IPS-18c (cell line): ENCODE measurements around the gene HOXA9.

ENCODE experiments used
- H3K4me3 ChIP-seq: 2 replicates; pipeline ENCODE4 v1.7.0; 2013; ENCODE audit warnings: low read depth, mild to moderate bottlenecking, low read length, moderate library complexity; ENCODE audit not compliant: insufficient read depth
- H3K9me3 ChIP-seq: one replicate; pipeline ENCODE4 v1.6.1; 2013; ENCODE audit warnings: mild to moderate bottlenecking, low read length, moderate library complexity; ENCODE audit not compliant: control insufficient read depth, insufficient read depth

HOXA9 gene

DNA sequence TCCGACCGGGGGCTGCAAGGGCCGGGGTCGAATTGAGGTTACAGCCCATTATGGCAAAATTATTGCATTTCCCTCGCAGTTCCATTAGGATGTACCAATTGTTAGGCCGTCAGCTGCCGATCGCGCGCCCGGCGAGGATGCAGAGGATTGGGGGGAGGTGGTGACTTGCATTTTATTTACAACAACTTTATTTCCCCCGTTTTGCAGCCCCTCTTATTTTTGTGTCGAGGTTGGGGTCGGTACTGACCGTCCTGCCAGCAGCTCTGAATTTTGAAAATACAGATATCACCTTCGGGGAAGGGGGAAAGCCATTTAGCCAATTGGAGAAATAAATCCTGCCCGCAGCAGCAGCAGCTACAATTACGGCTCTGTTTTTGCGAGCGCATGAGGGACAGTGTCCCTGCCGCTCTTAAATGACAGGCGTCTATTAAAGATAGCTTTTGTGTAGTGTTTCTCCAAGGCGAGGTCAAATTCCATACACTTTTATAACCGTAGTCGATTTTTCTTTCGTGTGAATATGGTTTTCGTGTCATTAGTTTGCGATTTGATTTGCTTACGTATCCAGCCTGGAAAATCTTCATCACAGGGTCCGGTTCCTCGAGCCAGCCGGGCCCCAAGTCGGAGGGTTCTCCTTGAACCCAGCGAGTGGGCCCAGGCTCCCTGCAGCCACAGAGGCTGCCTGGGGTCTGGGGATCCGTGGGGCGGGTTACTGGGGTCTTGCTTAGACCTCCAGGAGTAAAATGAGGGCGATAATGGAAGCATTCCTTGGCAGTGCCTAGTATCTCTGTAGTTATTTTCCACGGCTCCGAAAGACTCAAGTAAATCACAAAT, 21.2 kb downstream of the HOXA9 start:
- Histone ChIP-seq H3K9me3 (peaks cover 7% of the 10 kb centered on the region), H3K4me3 (no peak overlapping the region)

DNA sequence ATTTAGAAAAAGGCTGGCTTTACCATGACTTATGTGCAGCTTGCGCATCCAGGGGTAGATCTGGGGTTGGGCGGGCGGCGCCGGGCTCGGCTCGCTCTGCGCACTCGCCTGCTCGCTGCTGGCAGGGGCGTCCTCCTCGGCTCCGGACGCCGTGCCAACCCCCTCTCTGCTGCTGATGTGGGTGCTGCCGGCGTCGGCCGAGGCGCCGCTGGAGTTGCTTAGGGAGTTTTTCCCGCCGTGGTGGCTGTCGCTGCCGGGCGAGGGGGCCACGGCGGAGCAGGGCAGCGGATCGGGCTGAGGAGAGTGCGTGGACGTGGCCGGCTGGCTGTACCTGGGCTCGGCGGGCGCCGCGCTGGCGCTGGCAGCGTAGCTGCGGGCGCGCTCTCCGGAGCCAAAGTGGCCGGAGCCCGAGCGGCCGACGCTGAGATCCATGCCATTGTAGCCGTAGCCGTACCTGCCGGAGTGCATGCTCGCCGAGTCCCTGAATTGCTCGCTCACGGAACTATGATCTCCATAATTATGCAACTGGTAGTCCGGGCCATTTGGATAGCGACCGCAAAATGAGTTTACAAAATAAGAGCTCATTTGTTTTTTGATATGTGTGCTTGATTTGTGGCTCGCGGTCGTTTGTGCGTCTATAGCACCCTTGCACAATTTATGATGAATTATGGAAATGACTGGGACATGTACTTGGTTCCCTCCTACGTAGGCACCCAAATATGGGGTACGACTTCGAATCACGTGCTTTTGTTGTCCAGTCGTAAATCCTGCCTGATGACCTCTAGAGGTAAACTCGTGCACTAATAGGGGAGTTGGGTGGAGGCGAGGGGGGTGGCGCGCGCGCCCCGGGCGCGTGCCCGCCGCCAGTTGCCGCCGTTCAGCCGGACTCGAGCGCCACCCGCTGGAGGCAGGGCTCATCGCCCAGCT, 22.1 kb downstream of the HOXA9 start, which contains the start of gene HOXA5:
TSS of gene HOXA5 (minus strand) at position 659 of the 927 bp plus-strand sequence. CDS start at position 585, 74 bp downstream.
- peak within 1 kb of the TSS; percentile 51 for H3K4me3 ChIP-seq
- peaks cover 7% of the 10 kb centered on the region for H3K9me3 ChIP-seq

GRCh38 chr7:27142580-27143022, 22.7 kb downstream of the HOXA9 start:
- Histone ChIP-seq H3K9me3 (peaks cover 7% of the 10 kb centered on the region), H3K4me3 (peak overlapping the region; percentile 51)

- no peak overlapping the region for H3K4me3 ChIP-seq
- H3K9me3 ChIP-seq = peaks cover 6% of the 10 kb centered on the region
These were observed 23.3 kb downstream of the HOXA9 start for GRCh38 chr7:27141923-27142579.

- H3K4me3 ChIP-seq = no peak overlapping the region
- H3K9me3 ChIP-seq = peaks cover 5% of the 10 kb centered on the region
These were observed 24.0 kb downstream of the HOXA9 start for GRCh38 chr7:27141137-27141922.

DNA sequence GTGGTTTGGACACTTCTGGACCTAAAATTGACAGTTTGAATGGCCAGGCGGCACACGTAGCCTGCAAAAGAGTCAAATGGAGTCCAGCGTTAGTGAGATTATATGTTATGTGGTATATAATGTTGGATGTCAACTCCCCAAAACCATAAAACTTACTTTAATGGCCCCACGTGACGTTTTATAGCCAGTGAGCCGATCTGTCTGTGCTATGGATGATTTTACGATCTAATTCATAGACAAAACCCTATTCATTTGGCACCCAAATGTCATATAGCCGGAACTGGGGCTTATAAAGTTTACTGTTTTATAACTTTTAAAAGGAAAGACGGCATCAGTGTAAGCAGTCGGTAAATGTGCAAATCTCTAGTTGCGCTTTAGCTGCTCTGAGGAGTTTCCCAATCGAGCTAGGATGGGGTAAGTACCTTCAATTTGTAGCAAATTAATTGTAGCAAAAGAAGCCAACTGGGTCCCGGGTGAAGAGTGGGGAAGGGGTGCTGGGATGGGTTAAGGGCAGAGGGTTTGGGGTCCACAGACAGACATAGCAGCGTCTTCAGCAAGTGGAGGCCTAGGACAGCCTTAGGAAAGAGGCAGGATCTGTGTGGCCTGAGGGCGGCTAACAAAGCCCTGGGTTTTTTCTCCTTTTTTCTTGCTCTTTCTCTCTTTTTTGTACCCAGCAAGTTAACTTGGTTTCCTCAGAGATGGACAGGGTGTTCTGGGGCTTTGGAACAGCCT, 25.0 kb downstream of the HOXA9 start:
- Histone ChIP-seq H3K9me3 (peaks cover 5% of the 10 kb centered on the region), H3K4me3 (no peak overlapping the region)

GRCh38 chr7:27139334-27140125, 25.8 kb downstream of the HOXA9 start:
- H3K9me3 ChIP-seq = peaks cover 5% of the 10 kb centered on the region
- H3K4me3 ChIP-seq = no peak overlapping the region

DNA sequence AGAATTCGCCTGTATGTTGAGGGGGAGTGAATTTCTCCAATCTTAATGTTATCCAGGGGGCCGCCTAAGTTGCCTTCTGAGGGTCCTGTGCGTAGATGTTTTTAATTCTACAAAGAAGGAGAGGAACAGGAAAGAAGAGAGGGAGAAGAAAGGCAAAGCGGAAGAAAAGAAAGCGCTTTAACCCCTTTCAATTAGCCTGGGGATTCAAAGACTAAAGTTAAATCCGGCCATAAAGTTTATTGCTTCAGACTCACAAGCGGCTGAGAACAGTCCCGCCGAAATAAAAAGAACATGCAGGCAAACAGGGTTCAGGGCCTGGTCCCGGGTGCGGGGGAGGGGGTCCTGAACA, 26.4 kb downstream of the HOXA9 start:
- Histone ChIP-seq H3K9me3 (peaks cover 5% of the 10 kb centered on the region), H3K4me3 (no peak overlapping the region)

DNA sequence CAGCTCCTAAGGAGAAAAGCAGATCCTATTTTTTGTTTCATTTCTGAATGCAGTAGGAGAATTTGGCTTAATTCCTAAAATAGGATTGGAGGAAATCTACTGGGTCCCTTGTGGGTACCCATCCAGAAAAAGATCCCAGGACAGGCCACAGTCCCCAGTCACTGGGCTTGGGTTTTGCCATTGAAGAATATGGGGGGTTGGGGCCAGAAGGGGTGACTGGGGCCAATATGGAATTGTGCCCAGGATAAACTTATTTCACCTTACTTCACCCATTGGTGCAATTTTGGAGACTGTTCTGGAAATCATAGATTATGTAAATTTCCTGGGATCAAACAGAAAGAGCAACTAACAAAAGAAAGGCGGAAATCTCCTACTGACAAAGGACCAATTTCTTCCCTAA, 26.9 kb downstream of the HOXA9 start:
- Histone ChIP-seq H3K4me3 (no peak overlapping the region), H3K9me3 (peaks cover 5% of the 10 kb centered on the region)

- H3K9me3 ChIP-seq = no peaks in the 10 kb centered on the region
These were observed 27.6 kb downstream of the HOXA9 start for GRCh38 chr7:27137640-27138315.

DNA sequence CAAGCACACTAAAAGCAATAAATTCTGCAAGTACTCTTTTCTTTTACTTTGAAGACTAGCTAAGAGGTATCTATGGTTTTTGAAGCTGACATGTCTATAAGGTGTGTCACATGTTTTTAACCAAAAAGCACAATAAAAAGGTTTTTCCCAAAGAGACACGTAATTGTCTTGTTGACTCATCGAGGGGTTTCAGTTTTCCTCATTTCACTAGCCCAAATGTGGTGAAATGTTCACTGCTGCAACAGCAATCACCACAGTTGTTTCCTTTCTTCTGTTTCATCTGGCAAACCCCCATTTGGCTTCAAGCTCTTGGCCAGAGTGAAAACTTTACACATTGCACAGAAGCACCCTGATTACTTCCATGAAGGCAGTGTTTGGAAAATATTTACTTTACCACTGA, 30.9 kb downstream of the HOXA9 start:
- Histone ChIP-seq H3K4me3 (no peak overlapping the region), H3K9me3 (no peaks in the 10 kb centered on the region)

More at GRCh38 chr7:27137640-27138315, 27.6 kb downstream of the HOXA9 start:
- H3K4me3 ChIP-seq = no peak overlapping the region

DNA sequence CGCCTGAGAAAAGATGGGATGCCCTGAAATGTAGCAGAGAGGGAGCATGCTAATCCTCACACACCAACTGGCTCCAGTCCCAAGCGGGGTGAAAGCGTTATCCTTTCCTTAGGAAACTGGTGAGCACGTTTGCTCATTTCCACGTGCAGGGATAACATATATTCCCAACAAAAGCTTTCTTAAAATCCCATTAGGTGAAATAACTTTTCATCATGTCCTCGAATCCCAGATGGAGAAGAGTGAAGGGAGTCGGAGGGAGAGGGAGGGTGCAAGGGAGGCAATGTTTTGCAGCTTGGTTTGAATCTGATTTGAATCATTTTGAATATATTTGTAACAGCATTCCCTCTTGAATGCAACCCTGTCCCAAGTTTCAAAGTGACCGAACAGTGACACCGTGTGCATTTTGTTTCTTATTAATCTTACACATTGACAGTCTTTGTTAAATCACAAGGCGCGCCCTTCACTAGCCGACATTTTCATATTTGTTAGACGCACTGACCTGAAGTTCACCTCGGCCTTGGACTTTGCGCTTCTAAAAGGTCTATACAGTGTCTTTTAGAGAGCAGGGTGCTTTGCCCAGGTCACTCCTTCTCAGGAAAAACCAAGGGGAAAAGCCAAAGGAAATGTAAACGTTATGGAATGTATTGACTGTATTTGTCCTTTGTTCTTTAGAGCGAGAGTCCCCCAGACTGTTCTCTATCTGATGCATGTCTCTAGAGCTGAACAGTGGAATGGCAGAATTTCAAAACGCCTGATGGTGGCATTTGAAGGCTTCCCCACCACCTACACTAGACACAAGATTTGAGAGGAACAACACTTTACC, 31.7 kb downstream of the HOXA9 start:
- H3K9me3 ChIP-seq = no peaks in the 10 kb centered on the region
- no peak overlapping the region for H3K4me3 ChIP-seq

- Histone ChIP-seq H3K9me3 (no peaks in the 10 kb centered on the region), H3K4me3 (no peak overlapping the region)
These were observed 32.4 kb downstream of the HOXA9 start for GRCh38 chr7:27132978-27133377.

- Histone ChIP-seq H3K9me3 (no peaks in the 10 kb centered on the region), H3K4me3 (no peak overlapping the region)
These were observed 33.1 kb downstream of the HOXA9 start for GRCh38 chr7:27132214-27132613.
